ENCODE data around the gene ANAPC7. TPM values are rescaled to one million over a fixed set of nuclear protein-coding genes. Genes with fewer than 3 reads are reported as not detected.
"Not testable (repeated sequence)": the region's sequence is repeated elsewhere in the genome, so short reads cannot be mapped to it uniquely, and the experiment has no call there.

ANAPC7 gene
- total and polyA plus RNA-seq, 2 of the 13 experiments (the other 11 are each of a cell fraction or from before 2014, with no cell fraction given), result 40.0 to 69.1 TPM

DNA sequence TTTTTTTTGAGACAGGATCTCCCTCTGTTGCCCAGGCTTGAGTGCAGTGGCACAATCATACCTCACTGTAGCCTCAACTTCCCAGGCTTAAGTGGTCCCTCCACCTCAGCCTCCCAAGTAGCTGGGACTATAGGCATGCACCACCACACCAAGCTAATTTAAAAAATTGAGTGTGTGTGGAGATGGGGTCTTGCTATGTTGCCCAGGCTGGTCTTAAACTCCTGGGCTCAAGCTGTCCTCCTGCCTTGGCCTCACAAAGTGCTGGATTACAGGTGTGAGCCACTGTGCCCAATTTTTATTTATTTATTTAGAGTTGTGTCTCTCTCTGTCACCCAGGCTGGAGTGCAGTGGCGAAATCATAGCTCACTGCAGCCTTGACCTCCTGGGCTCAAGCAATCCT lies 17.1 kb upstream of the ANAPC7 start:
- CTCF ChIA-PET (ENCODE audit: low intra/inter-chr PET ratio, low total read pairs); in situ Hi-C loops (cut with HindIII; ENCODE audit: extremely low pct_ligation_motif_present, low pct_unique_long_range_greater_than_20kb): not testable (repeated sequence)

GRCh38 chr12:110417113-110417512 lies 13.6 kb upstream of the ANAPC7 start:
- H3K27ac ChIP-seq (ENCODE audit: extremely low read length, insufficient read depth, low read length); H3K27me3 ChIP-seq (ENCODE audit: control insufficient read depth in 1 of 2, insufficient read depth in 2 of 2, low read length in 2 of 2); FAIRE-seq; H3K4me3 ChIP-seq (replicated peaks in 1 of 3; ENCODE audit: insufficient read depth in 1 of 3, low read depth in 2 of 3, low read length in 3 of 3); POLR2A ChIA-PET; ATAC-seq; H3K79me2 ChIP-seq (ENCODE audit: insufficient read depth, low read length); H3K9ac ChIP-seq (ENCODE audit: insufficient read depth, low read depth, low read length); intact Hi-C loops (cut with micrococcal nuclease; ENCODE audit: unreplicated experiment); CTCF ChIA-PET (ENCODE audit: low intra/inter-chr PET ratio, low total read pairs); H3K36me3 ChIP-seq (replicated peaks in 1 of 2; ENCODE audit: control insufficient read depth in 1 of 2, insufficient read depth in 2 of 2, low read length in 2 of 2); in situ Hi-C loops (cut with HindIII; ENCODE audit: extremely low pct_ligation_motif_present, low pct_unique_long_range_greater_than_20kb); BruUV-seq (replicated peaks); H4K20me1 ChIP-seq (ENCODE audit: insufficient read depth, low read length); H3K9me3 ChIP-seq (ENCODE audit: low read length); DNase-seq (ENCODE audit: low spot score): not testable (repeated sequence)
- WGBS (ENCODE audit: low lambda C conversion rate), result 73% methylated on average over 3 of the region's 3 CpGs
- H3K4me2 ChIP-seq (ENCODE audit: low read depth, low read length), result peak overlapping the region; percentile 70
- peak overlapping the region; percentile 44 for H2AFZ ChIP-seq (ENCODE audit: low read length)
- H3K4me1 ChIP-seq (ENCODE audit: insufficient read depth, low read length), result peaks cover 12% of the 10 kb centered on the region

More for the DNA sequence above, 17.1 kb upstream of the ANAPC7 start:
- H3K9ac ChIP-seq (ENCODE audit: insufficient read depth, low read depth, low read length); H2AFZ ChIP-seq (ENCODE audit: low read length); H3K36me3 ChIP-seq (replicated peaks in 1 of 2; ENCODE audit: control insufficient read depth in 1 of 2, insufficient read depth in 2 of 2, low read length in 2 of 2); H3K4me3 ChIP-seq (replicated peaks in 1 of 3; ENCODE audit: insufficient read depth in 1 of 3, low read depth in 2 of 3, low read length in 3 of 3); H3K27ac ChIP-seq (ENCODE audit: extremely low read length, insufficient read depth, low read length); FAIRE-seq; DNase-seq (ENCODE audit: low spot score); H3K27me3 ChIP-seq (ENCODE audit: control insufficient read depth in 1 of 2, insufficient read depth in 2 of 2, low read length in 2 of 2); H4K20me1 ChIP-seq (ENCODE audit: insufficient read depth, low read length); H3K79me2 ChIP-seq (ENCODE audit: insufficient read depth, low read length); H3K9me3 ChIP-seq (ENCODE audit: low read length); ATAC-seq; intact Hi-C loops (cut with micrococcal nuclease; ENCODE audit: unreplicated experiment); H3K4me2 ChIP-seq (ENCODE audit: low read depth, low read length); BruUV-seq (replicated peaks): not testable (repeated sequence)
- 0% methylated on average over 1 of the region's 1 CpG for WGBS (ENCODE audit: low lambda C conversion rate)
- 0 out of 2 replicates have a peak, but pooled peaks have one; percentile 18 for TF ChIP-seq ZNF770 (CRISPR knock-in tag; IDR thresholded peaks at IDR 0.05)
- peak; percentile 74 for TF ChIP-seq ZNF121 (CRISPR knock-in tag; IDR thresholded peaks at IDR 0.05)
- peaks cover 23% of the 10 kb centered on the region for H3K4me1 ChIP-seq (ENCODE audit: insufficient read depth, low read length)
- POLR2A ChIA-PET, result interaction anchor here (0.6 kb wide), 1 partner anchor 21 kb away, joined by 3 read pairs; no protein-coding TSS in a partner anchor

GRCh38 chr12:110410086-110410485 lies 6.6 kb upstream of the ANAPC7 start:
- H3K27me3 ChIP-seq (ENCODE audit: control insufficient read depth in 1 of 2, insufficient read depth in 2 of 2, low read length in 2 of 2); FAIRE-seq; H2AFZ ChIP-seq (ENCODE audit: low read length); H3K4me3 ChIP-seq (replicated peaks in 1 of 3; ENCODE audit: insufficient read depth in 1 of 3, low read depth in 2 of 3, low read length in 3 of 3); H3K9me3 ChIP-seq (ENCODE audit: low read length); H3K4me2 ChIP-seq (ENCODE audit: low read depth, low read length); H3K27ac ChIP-seq (ENCODE audit: extremely low read length, insufficient read depth, low read length); H3K36me3 ChIP-seq (replicated peaks in 1 of 2; ENCODE audit: control insufficient read depth in 1 of 2, insufficient read depth in 2 of 2, low read length in 2 of 2); H3K9ac ChIP-seq (ENCODE audit: insufficient read depth, low read depth, low read length); ATAC-seq; DNase-seq (ENCODE audit: low spot score); POLR2A ChIA-PET; intact Hi-C loops (cut with micrococcal nuclease; ENCODE audit: unreplicated experiment); in situ Hi-C loops (cut with HindIII; ENCODE audit: extremely low pct_ligation_motif_present, low pct_unique_long_range_greater_than_20kb); H3K79me2 ChIP-seq (ENCODE audit: insufficient read depth, low read length); BruUV-seq (replicated peaks); H4K20me1 ChIP-seq (ENCODE audit: insufficient read depth, low read length); CTCF ChIA-PET (ENCODE audit: low intra/inter-chr PET ratio, low total read pairs); H3K4me1 ChIP-seq (ENCODE audit: insufficient read depth, low read length): not testable (repeated sequence)
- WGBS (ENCODE audit: low lambda C conversion rate), result 0% methylated on average over 6 of the region's 6 CpGs

- H3K9me3 ChIP-seq (ENCODE audit: low read length); BruUV-seq (replicated peaks); POLR2A ChIA-PET; ATAC-seq; FAIRE-seq; H4K20me1 ChIP-seq (ENCODE audit: insufficient read depth, low read length); DNase-seq (ENCODE audit: low spot score); H3K4me2 ChIP-seq (ENCODE audit: low read depth, low read length); H3K27ac ChIP-seq (ENCODE audit: extremely low read length, insufficient read depth, low read length); H3K9ac ChIP-seq (ENCODE audit: insufficient read depth, low read depth, low read length); intact Hi-C loops (cut with micrococcal nuclease; ENCODE audit: unreplicated experiment); H2AFZ ChIP-seq (ENCODE audit: low read length); CTCF ChIA-PET (ENCODE audit: low intra/inter-chr PET ratio, low total read pairs); H3K4me3 ChIP-seq (replicated peaks in 1 of 3; ENCODE audit: insufficient read depth in 1 of 3, low read depth in 2 of 3, low read length in 3 of 3); H3K36me3 ChIP-seq (replicated peaks in 1 of 2; ENCODE audit: control insufficient read depth in 1 of 2, insufficient read depth in 2 of 2, low read length in 2 of 2); in situ Hi-C loops (cut with HindIII; ENCODE audit: extremely low pct_ligation_motif_present, low pct_unique_long_range_greater_than_20kb); H3K27me3 ChIP-seq (ENCODE audit: control insufficient read depth in 1 of 2, insufficient read depth in 2 of 2, low read length in 2 of 2): not testable (repeated sequence)
- peaks cover 26% of the 10 kb centered on the region for H3K79me2 ChIP-seq (ENCODE audit: insufficient read depth, low read length)
- peaks cover 34% of the 10 kb centered on the region for H3K4me1 ChIP-seq (ENCODE audit: insufficient read depth, low read length)
- WGBS (ENCODE audit: low lambda C conversion rate), result 76% methylated on average over 16 of the region's 16 CpGs
Observed at GRCh38 chr12:110405126-110405662, 1.7 kb upstream of the ANAPC7 start.

Data from HepG2 (cell line).